NOMO-1 treated with dmso at 0.1 percent for 144 hours (cell line): Measurements from ENCODE around the gene ABCC1.
"Not testable (repeated sequence)": the region's sequence is repeated elsewhere in the genome, so short reads cannot be mapped to it uniquely, and the experiment has no call there.

ENCODE experiments used
- DNase-seq: peaks from one replicate; lab custom pipeline; 2025; ENCODE audit not compliant: unreplicated experiment; lab: John Stamatoyannopoulos, UW

ABCC1 gene

GRCh38 chr16:15942931-15943690 is 6.3 kb upstream of the ABCC1 start:
- DNase-seq: peak; percentile 82

DNA sequence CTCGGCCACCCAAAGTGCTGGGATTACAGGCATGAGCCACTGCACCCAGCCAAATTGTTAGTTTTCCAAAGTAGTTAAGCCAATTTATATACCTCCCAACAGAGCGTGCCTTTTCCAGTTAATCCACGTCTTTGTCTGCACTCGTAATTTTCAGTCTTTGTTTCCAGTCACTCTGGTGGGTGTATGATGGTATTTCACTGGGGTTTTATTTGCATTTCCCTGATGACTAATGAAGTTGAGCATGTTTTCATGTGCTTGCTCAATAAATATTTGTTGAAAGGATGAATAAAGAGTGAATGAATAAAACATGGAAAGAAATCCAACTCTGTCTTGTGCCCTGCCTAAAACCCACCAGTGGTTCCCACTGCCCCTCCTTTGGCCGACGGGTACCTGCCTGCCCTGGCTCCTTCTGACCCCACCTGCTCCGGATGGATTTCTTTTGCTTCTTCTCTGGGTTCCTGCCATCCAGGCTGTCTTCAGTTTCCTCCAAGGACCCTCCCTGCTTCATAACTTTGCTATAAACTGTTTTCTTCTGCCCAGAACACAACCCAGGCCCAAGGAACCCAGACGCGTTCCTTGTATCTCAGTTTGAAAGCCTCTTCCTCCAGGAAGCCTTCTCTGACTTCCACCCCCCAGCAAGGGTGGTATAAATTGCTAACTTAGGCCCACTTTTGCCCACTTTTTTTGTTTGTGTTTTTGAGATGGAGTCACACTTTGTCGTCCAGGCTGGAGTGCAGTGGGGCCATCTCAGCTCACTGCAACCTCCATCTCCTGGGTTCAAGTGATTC is 3.0 kb upstream of the ABCC1 start:
- DNase-seq: no peak

GRCh38 chr16:15947983-15948509 is 1.4 kb upstream of the ABCC1 start:
- no peak for DNase-seq

GRCh38 chr16:15948532-15949209 is 745 bp upstream of the ABCC1 start:
- no peak for DNase-seq

GRCh38 chr16:15950161-15950854 is 892 bp downstream of the ABCC1 start:
- no peak for DNase-seq

- no peak for DNase-seq
These were observed 1.5 kb downstream of the ABCC1 start for GRCh38 chr16:15950869-15951268.

DNA sequence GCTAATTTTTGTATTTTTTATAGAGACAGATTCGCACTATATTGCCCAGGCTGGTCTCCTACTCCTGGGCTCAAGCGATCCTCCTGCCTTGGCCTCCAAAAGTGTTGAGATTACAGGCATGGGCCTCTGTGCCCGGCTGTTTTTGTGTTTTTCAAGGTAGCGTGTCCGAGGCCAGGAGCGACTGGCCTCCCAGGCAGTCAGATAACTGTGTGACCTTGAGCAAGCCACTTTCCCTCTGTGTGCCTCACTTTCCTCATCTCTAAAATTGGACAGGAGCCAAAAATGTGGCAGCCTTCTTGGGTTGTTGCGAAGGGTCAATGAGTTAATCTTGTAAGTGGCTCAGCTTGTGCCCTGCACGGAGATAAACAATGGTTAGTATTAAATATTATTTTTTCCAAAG is 2.4 kb downstream of the ABCC1 start:
- DNase-seq: no peak

GRCh38 chr16:15952265-15952711 is 2.9 kb downstream of the ABCC1 start:
- DNase-seq: no peak

DNA sequence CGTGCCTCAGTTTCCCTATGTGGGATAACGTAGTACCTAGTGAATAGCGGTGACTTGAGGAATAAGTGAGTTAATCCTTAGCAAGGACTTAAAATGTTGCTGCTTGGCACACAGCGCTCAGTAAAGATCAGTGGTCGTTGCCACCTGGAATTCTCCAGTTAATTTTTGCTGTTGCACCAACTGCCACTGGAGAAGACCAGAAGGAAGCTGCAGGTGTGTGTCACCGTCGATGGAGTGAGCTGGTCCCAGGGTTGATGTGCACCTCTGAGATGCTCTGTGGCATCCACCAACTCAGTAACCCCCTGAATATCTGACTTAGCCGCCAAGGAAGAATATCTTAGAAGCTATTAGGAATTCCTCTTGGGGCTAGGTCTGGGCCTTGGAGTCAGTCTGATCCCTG is 4.1 kb downstream of the ABCC1 start:
- no peak for DNase-seq

- no peak for DNase-seq
These were observed 4.8 kb downstream of the ABCC1 start for GRCh38 chr16:15953929-15954813.

DNA sequence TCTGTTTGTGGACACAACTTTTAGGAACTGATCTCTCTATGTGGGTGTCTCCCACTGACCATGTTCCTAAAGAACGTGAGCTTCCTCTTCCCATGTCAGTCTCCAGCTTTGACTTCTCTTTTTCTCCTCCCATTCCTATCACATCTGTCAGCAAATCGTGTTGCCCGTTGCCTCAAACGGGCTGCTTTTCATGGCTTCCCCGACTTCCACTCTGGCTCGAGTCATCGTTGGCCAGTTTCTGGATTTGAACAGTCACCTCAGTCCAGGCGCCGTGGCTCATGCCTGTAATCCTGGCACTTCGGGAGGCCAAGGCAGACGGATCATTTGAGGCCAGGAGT is 5.4 kb downstream of the ABCC1 start:
- no peak for DNase-seq

DNA sequence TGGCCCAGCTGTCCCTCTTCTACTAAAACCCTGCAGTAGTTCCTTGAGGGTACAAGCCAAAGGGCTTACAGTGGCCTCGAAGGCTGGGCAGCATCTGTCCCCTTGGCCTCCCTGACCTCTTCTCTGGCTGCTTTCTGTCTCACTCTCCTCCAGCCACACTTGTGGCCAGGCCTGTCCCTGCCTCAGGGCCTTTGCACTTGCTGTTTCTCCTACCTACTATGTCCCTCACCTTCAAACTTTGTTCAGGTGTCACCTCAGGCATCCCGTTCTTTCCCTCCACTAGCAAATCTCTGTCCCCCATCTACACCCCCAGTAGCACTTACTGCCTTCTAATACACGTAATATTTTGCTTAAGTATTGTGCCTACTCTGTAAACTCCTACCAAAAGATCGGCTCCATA is 6.0 kb downstream of the ABCC1 start:
- no peak for DNase-seq

GRCh38 chr16:15956106-15956505 is 6.7 kb downstream of the ABCC1 start:
- DNase-seq: not testable (repeated sequence)

DNA sequence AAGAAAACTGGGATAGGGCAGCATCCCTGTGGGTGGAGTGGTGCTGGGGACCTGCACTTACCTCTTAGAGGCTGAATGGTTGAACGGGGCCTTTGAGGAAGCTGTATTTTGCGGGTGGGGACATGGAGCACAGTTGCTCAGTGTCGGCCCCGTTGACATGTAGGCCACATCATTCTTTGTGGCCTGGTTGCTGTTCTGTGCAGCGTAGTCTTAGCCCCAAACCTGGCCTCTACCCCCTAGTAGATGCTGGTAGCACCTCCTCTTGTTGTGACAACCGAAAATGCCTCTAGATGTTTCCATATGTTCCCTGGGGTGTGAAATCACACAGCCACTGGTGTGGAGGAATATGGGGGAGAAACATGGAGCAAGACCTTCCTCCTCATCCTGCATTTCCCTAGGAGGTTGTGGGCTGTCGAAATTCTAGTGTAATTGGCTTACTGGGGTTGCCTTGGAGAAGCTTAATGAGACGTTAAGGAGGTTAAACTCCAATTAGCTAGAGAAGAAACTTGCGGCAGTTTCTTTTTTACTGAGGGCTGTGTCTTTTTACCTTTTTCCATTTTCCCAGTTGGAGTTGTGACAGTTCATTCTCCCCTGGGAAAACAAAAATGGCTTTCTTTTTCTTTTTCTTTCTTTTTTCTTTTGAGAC is 9.4 kb downstream of the ABCC1 start:
- no peak for DNase-seq

DNA sequence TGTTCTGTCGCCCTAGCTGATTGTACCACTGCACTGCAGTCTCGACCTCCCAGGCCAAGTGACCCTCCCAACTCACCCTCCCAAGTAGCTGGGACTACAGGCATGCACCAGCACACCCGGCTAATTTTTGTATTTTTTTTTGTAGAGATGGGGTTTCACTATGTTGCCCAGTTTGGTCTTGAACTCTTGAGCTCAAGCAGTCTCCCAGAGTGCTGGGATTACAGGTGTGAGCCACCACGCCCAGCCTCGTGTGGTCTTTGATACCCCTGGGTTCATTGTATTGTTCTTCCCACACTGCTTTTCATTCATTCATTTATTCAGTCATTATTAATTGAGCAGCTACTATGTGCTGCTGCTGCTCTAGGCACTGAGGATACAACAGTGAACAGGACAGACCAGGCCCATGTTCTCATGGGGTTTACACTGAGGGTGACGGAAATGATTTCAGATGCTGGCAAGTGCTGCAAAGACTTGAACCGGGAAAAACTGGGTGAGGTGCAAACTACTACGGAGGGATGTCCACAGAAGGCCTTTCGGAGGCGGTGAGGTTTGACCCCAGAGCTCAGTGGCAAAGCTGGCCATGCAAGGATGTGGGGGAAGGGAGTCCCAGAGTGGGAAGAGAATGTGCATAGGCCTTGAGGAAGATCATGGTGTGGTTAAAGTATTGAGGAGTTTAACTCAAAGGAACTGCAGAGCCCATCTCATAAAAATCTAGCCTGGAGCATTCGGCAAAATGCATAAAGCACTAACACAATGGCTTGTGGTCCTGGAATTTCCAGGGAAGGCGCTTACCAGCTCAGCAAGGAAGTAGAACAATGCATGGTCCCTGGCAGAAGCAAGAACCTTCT is 10.9 kb downstream of the ABCC1 start:
- no peak for DNase-seq

- no peak for DNase-seq
These were observed 11.7 kb downstream of the ABCC1 start for GRCh38 chr16:15961060-15961511.

- no peak for DNase-seq
These were observed 12.2 kb downstream of the ABCC1 start for GRCh38 chr16:15961571-15962090.

GRCh38 chr16:15963307-15963910 is 14.0 kb downstream of the ABCC1 start:
- DNase-seq: no peak
